SK-N-DZ (cell line): ENCODE results near the gene ZNF280A.
"Not testable (repeated sequence)": the region's sequence is repeated elsewhere in the genome, so short reads cannot be mapped to it uniquely, and the experiment has no call there.

Source experiments
- DNase-seq: peaks from one replicate; pipeline ENCODE4 v3.0.0-alpha.2; 2015; ENCODE audit warnings: low spot score

Gene ZNF280A

DNA sequence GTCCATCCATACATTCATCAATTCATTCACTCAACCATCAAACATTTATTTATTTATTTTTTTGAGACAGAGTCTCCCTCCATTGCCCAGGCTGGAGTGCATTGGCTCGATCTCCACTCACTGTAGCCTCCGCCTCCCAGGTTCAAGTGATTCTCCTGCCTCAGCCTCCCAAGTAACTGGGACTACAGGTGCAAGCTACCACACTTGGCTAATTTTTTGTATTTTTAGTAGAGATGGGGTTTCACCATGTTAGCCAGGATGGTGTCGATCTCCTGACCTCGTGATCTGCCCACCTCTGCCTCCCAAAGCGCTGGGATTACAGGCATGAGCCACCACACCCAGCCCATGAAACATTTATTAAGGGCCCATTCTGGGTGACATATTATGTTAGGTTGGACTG lies 49.0 kb downstream of the ZNF280A start:
- not testable (repeated sequence) for DNase-seq

DNA sequence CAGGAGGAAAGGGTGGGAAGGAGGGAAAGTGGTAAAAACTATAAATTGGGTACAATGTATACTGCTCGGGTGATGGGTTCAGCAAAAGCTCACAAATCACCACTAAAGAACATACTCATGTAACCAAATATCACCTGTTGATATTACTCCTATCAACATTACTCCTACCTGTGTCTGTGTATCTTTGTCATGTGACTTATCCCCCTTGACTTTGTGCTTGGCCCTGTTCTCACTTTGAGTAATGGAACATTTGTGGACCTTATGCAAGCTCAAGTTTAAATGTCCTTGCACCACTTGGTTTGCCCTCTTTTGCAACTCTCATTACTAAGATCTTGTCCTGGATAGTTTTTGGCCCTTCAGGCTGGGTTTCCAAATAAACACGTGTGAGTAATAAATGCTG lies 50.5 kb downstream of the ZNF280A start:
- DNase-seq, result no peak

DNA sequence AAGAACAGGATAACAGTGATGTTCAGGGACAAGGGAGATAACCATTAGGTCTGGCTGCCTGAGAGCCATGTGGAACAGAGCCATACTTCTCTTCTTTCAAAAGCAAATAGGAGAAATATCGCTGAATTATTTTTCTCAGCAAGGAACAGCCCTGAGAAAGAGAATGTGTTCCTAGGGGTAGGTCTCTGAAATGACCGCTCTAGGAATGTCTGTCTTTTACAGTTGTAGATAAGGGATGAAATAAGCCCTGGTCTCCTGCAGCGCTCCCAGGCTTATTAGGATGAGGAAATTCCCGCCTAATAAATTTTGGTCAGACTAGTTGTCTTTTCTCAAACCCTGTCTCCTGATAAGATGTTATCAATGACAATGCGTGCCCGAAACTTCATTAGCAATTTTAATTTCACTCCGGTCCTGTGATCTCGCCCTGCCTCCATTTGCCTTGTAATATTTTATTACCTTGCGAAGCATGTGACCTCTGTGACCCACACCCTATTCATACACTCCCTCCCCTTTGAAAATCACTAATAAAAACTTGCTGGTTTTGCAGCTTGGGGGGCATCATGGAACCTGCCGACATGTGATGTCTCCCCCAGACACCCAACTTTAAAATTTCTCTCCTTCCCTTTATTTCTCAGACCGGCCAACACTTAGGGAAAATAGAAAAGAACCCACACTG lies 51.1 kb downstream of the ZNF280A start:
- not testable (repeated sequence) for DNase-seq

GRCh38 chr22:22467112-22467511 lies 53.0 kb downstream of the ZNF280A start:
- DNase-seq, result no peak

- no peak for DNase-seq
These were observed 54.3 kb downstream of the ZNF280A start for GRCh38 chr22:22465782-22466181.

GRCh38 chr22:22465094-22465602 lies 54.9 kb downstream of the ZNF280A start:
- no peak for DNase-seq

GRCh38 chr22:22464541-22465054 lies 55.5 kb downstream of the ZNF280A start:
- no peak for DNase-seq

GRCh38 chr22:22463855-22464540 lies 56.1 kb downstream of the ZNF280A start:
- peak; percentile 65 for DNase-seq
